SU-DHL-6 (cell line): Measurements from ENCODE around the gene ZNF860.

Source experiments
- CTCF ChIP-seq: fragments of 200-600 bp; sonication (generic); IDR thresholded peaks from one replicate; pipeline ENCODE4 v1.5.1; 2017; ENCODE audit warnings: antibody characterized with exemption, mild to moderate bottlenecking, low read length, moderate library complexity; ENCODE audit not compliant: insufficient read depth, poor library complexity, severe bottlenecking
- EZH2phosphoT487 ChIP-seq: fragments of 200-600 bp; sonication (generic), shearing (Covaris generic); conservative IDR thresholded peaks from 2 replicates; pipeline ENCODE4 v1.6.1; 2018; ENCODE audit warnings: mild to moderate bottlenecking, antibody characterized with exemption, low read length, moderate library complexity, mixed read lengths

GRCh38 chr3:31936420-31937060 lies 45.0 kb upstream of the ZNF860 start:
- no peak for TF ChIP-seq CTCF
- TF ChIP-seq EZH2phosphoT487: no peak
